GM13977 (cell line): ENCODE measurements around the gene OBP2B.
"Not testable (repeated sequence)": the region's sequence is repeated elsewhere in the genome, so short reads cannot be mapped to it uniquely, and the experiment has no call there.

Source experiments
- DNase-seq: peaks from one replicate; pipeline ENCODE4 v3.0.0; 2012; ENCODE audit warnings: low spot score
- in situ Hi-C: fragments of 300-500 bp; cut with MboI; formaldehyde crosslinking; loops from one replicate; pipeline ENCODE4 v1.12.0; 2022; ENCODE audit warnings: low sequenced_read_pairs, low pct_unique_long_range_greater_than_20kb, mixed read lengths, inconsistent platforms; ENCODE audit not compliant: unreplicated experiment
- TF ChIP-seq, protein P1 (sequence below): IDR thresholded peaks from 2 replicates; pipeline ENCODE4 v1.5.1; 2012; ENCODE audit warnings: mild to moderate bottlenecking, control low read depth; ENCODE audit not compliant: insufficient read depth; ENCODE audit errors: extremely low read depth, missing control alignments

The OBP2B gene

DNA sequence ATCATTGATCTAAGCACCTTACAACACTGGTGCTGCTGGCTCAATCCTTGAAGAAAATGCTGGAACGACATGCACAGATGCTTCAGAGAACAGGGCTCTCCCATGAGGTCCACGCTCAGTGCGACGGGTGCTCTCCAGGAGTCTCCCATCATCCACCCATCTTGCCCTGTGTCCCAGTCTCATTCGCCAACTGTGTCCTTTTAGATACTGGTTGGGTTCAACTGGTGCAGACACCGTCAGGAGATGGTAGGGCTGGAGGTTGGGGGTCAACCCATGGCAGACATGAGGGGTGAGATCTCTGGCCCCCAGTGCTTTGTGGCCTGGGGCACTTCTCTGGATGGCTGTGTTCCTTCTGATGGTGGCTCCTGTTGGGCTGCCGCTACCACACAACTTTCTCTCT, 1.6 kb upstream of the OBP2B start:
- TF ChIP-seq, protein P1, sequence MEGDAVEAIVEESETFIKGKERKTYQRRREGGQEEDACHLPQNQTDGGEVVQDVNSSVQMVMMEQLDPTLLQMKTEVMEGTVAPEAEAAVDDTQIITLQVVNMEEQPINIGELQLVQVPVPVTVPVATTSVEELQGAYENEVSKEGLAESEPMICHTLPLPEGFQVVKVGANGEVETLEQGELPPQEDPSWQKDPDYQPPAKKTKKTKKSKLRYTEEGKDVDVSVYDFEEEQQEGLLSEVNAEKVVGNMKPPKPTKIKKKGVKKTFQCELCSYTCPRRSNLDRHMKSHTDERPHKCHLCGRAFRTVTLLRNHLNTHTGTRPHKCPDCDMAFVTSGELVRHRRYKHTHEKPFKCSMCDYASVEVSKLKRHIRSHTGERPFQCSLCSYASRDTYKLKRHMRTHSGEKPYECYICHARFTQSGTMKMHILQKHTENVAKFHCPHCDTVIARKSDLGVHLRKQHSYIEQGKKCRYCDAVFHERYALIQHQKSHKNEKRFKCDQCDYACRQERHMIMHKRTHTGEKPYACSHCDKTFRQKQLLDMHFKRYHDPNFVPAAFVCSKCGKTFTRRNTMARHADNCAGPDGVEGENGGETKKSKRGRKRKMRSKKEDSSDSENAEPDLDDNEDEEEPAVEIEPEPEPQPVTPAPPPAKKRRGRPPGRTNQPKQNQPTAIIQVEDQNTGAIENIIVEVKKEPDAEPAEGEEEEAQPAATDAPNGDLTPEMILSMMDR, result no peak
- DNase-seq, result no peak
- in situ Hi-C loops, result no loop called here

DNA sequence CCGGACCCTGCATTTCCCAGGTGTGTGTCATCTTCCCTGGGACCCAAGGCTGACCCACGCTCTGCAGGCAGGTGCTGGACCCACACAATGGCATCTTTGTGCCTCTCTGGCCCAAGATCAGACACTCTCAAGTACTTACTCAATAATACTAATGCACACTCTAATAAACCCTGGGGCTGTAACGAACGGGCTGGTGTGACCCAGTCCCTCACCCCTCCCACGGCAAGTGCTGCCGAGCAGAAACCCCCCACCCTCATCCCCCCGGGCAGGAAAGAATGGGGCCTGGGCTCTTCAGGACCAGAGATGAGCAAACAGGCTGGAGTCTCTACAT, 1.1 kb upstream of the OBP2B start:
- DNase-seq, result no peak
- in situ Hi-C loops, result no loop called here
- TF ChIP-seq, protein P1, result no peak

DNA sequence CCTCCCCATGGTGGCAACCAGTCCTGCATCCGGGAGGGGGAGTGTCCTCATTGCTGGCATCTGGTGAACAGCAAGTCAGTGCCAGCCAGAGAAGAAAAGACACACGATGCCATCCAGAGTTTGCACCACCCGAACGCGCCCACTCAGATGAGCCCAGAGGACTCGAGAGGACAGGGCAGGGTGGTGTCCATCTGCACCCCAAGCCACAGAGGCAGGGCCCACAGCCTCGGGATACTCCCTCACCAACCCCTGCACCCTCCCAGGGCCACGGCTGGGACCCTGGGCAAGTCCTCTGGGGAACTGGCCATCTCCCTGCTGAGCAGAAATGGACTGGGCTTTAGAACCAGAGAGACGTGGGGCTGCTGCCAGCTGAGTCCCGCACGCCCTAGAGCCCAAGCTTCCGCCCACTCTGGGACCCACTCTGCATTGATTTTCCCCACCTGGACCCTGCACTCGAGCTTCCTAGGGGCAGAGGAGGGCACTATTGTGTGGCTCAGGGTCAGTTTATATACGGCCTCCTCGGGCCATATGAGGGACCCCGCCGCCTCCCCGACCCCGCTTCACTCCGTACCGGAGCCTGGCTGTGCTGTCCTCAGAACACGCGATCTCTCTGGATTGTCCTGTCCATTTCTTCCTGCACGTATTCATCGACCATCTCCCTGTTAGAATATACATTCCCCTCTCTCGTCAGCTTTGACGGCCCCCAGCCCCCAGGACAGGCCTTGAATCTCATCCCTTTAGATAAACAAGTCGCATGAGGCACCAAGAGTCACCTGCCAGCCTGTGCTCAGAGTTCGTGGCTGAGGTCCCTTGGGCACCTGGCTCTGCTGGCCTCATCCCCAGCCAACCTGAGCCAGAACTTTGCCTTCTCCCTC, 514 bp upstream of the OBP2B start:
- in situ Hi-C loops, DNase-seq: not testable (repeated sequence)

DNA sequence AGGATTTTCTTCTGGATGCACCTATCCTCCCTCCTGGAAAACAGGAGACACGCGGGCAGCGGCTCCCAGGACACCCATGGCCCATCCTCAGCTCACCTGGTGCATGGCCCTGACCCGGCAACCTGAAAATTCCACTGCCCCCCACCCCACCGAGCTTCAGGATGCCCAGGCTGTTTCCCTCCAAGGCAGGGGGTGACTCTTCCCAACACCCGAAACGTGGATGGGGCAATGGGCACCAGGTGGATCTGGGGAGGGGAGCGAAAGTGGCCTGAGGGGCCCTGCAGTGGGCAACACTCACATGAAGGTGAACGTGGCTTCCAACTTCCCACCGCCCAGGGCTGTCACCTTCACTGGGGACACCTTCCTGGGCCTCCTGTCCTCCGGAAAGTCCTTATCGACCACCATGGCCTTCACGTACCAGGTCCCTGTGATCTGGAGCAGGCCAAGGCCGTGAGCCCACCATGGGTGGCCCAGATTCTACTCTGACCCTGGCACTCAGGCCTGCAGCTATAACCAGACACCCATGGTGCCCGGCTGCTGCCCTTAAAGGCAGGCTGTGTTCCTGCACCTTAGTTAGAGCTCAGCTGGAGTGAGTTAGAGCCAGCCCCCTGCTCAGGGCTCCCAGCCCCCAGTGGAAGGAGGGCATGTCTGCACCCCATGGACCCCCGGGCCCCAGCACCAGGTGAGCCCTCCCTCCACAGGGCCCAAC, 725 bp downstream of the OBP2B start:
- in situ Hi-C loops, DNase-seq: not testable (repeated sequence)

DNA sequence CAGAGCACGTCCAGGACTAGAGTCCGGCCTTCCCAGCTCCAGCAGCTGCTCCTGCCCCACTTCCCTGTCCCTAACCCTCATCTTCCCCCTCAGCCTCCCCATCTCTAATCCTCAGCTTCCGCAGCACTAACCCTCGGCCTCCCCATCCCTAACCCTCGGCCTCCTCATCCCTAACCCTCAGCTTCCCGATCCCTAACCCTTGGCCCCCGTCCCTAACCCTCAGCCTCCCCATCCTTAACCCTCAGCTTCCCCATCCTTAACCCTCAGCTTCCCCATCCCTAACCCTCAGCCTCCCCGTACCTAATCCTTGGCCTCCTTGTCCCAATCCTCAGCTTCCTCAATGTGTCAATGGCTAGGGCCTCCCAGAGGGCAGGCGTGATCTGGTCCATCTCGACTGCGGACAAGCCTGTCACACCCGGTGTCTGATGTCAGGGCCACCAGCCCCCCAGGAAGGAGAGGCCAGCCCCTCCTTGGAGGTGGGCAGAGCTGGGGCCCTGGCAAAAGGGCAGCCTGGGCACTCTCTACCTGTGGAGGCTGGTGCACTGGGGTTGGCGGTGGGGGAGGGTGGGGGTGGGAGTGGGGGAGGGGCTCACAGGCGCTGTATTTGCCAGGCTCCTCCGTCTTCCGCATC, 1.4 kb downstream of the OBP2B start:
- in situ Hi-C loops, result no loop called here
- DNase-seq, result no peak
- TF ChIP-seq, protein P1, result no peak

DNA sequence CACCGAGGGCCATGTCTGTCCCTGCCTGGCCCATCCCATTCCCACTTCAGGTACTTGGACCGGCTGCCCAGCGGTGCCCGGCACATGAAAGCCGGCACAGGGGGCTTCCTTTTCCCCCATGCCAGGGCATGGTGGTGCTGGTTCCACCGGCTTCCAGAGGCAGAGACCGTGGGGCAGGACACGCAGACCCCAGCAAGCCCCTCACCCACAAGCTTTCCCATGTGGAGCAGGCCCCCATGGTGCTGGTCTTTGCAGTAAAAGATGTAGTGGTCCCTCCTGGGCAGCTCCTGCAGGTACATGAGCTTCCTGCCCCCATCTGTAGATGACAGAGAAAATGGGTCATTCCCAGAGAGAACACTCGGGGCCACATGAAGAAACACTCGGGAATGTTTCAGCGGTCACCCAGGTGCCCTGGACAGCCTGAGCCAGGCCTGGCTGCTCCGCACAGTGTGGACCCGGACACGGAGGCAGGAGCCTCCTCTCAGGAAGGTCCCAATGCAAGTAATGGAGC, 2.0 kb downstream of the OBP2B start:
- DNase-seq, result no peak
- TF ChIP-seq, protein P1, result no peak
- in situ Hi-C loops, result no loop called here

DNA sequence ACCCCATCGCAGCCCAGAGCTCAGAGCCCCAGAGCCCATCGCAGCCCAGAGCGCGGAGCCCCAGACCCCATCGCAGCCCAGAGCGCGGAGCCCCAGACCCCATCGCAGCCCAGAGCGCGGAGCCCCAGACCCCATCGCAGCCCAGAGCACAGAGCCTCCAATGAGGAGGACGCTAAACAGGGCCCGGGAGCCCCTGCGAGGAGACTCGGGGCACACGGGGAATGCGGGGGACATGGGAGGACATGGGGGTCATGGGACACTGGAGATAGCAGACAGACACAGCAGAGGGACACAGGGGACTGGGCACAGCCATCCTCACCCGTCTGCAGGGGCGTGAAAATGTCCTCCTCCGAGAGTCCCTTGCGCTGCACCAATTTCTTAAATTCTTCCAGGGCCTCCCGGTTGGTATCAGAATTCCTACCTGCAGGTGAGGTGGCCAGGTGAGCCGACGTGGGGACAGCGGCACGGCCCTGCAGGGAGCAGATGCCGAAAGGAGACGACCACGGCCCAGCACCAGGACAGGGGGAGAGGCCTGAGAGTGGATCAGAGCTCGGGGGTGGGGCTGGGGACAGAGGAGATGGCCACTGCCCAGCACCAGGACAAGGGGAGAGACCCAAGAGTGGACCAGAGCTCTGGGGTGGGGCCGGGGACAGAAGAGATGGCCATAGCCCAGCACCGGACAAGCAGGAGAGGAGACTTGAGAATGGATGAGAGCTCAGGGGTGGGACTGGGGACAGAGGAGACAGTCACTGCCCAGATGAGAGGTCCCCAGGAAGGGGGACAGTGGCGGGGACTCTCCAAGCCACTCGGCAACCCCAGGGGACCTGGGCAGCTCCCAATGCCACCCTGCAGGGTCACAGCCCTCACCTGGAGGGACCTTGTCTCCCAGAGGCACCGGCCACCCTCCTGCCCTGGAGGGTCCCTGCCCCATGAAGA, 2.8 kb downstream of the OBP2B start:
- in situ Hi-C loops, result no loop called here
- TF ChIP-seq, protein P1, result no peak
- DNase-seq, result no peak

DNA sequence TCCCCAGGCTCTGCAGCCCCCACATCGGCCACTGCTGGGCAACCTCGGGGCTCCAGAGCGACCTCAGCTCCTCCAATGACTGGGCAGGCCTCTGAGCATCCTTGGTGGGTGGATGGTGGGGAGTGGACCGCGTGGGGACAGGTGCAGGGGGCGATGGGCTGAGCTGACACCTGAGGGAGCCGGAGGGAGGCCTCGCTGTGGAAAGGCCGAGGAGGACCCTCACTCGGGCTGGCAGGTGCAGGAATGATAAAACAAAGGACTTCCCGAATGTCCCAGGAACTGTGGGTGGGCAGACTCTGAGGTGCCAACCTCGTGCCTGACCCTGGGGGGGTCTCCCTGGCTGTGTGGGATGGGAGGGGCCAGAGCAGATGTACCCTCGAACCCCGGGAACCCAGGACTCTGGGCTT, 3.6 kb downstream of the OBP2B start:
- DNase-seq, in situ Hi-C loops: not testable (repeated sequence)
